Upper lobe of right lung (tissue), 1 donor: ENCODE data around the gene CRHR1. TPM values are rescaled to one million over a fixed set of nuclear protein-coding genes. Genes with fewer than 3 reads are reported as not detected.

Experiments used
- ATAC-seq: fragments of 200-7000 bp; cut with Tn5 transposase; one replicate; pipeline ENCODE4 v1.9.1; 2020; ENCODE audit warnings: mild to moderate bottlenecking, moderate library complexity
- DNase-seq: peaks from one replicate; pipeline ENCODE4 v3.0.0-alpha.2; 2020
- H3K27ac ChIP-seq: fragments of 200-600 bp; one replicate; pipeline ENCODE4 v1.8.0; 2022
- H3K27me3 ChIP-seq: fragments of 200-600 bp; one replicate; pipeline ENCODE4 v1.8.0; 2022; ENCODE audit warnings: mild to moderate bottlenecking
- H3K36me3 ChIP-seq: fragments of 200-600 bp; one replicate; pipeline ENCODE4 v1.8.0; 2022
- H3K4me1 ChIP-seq: fragments of 200-600 bp; one replicate; pipeline ENCODE4 v1.8.0; 2022
- H3K4me3 ChIP-seq: fragments of 200-600 bp; one replicate; pipeline ENCODE4 v1.8.0; 2022; ENCODE audit warnings: mild to moderate bottlenecking
- H3K9me3 ChIP-seq: fragments of 200-600 bp; one replicate; pipeline ENCODE4 v1.8.0; 2022
- intact Hi-C: fragments of 100-400 bp; cut with DNase I; formaldehyde crosslinking; loops from one replicate; pipeline ENCODE4 v1.11.0; 2022
- total RNA-seq: library from RNA; stranded (reverse); fragmentation: NEBNext Ultra II Directional; extraction: Animal tissue kit (Norgen Biotek cat#: 25700); gene quantifications from one replicate; pipeline ENCODE4 v1.2.1, GENCODE V29; 2021
- TF ChIP-seq, protein P1 (sequence below): fragments of 200-600 bp; IDR thresholded peaks from one replicate; pipeline ENCODE4 v1.8.0; 2022; ENCODE audit warnings: antibody characterized with exemption
- donor health status: DM: no; HTN: yes; CAD: no; lungs with severe emphysema.

The CRHR1 gene
- total RNA-seq, 1 donor from 2014 or later: not detected

DNA sequence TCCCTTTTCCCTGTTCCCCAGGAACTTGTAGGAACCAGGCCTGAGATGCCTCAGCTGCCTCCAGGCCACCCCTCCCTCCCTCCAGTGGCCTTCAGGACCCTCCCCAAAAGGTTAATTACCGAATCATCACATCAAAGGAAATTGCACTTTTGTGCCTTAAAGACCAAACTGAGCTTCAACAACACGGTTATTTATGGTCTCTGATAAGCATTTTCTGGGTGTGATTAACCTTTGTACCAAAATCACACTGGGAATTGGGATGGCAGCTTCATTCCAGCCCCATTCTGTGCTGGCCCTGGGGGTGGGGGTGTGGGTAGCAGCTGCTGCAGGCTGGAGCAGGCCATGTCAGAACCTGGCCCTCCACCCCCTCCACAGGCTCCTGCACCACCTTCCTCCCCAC lies 16.7 kb downstream of the CRHR1 start:
- TF ChIP-seq, protein P1, sequence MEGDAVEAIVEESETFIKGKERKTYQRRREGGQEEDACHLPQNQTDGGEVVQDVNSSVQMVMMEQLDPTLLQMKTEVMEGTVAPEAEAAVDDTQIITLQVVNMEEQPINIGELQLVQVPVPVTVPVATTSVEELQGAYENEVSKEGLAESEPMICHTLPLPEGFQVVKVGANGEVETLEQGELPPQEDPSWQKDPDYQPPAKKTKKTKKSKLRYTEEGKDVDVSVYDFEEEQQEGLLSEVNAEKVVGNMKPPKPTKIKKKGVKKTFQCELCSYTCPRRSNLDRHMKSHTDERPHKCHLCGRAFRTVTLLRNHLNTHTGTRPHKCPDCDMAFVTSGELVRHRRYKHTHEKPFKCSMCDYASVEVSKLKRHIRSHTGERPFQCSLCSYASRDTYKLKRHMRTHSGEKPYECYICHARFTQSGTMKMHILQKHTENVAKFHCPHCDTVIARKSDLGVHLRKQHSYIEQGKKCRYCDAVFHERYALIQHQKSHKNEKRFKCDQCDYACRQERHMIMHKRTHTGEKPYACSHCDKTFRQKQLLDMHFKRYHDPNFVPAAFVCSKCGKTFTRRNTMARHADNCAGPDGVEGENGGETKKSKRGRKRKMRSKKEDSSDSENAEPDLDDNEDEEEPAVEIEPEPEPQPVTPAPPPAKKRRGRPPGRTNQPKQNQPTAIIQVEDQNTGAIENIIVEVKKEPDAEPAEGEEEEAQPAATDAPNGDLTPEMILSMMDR: no peak
- DNase-seq: no peak
- no peak overlapping the region for H3K4me3 ChIP-seq
- ATAC-seq: no peak
- intact Hi-C loops: no loop called here
- no peak overlapping the region for H3K27ac ChIP-seq
- H3K27me3 ChIP-seq: peaks cover 20% of the 10 kb centered on the region
- no peaks in the 10 kb centered on the region for H3K4me1 ChIP-seq
- no peaks in the 10 kb centered on the region for H3K9me3 ChIP-seq
- H3K36me3 ChIP-seq: no peaks in the 10 kb centered on the region

DNA sequence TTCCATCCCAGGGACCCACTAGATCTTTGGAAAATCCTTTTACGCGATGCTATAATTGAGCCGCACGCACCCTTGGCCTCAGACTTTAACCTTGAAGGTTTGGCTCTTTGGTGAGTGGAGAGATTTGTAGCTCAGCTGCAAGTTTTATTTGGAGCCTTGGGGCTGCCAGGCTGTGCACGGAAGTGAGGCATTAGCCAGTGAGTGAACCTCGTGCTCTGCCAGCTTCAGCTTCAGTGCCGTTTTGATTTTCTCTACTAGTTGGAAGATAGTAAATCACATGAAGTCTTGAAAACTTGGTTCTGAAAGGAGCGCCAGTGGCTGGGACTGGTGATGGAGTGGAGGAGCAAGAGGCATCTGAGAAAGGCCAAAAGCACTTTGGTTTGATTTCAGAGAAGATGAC lies 17.3 kb downstream of the CRHR1 start:
- intact Hi-C loops: no loop called here
- TF ChIP-seq, protein P1: no peak
- no peak for ATAC-seq
- Histone ChIP-seq H3K27ac (no peak overlapping the region), H3K27me3 (peaks cover 15% of the 10 kb centered on the region), H3K4me3 (no peak overlapping the region), H3K9me3 (no peaks in the 10 kb centered on the region), H3K36me3 (no peaks in the 10 kb centered on the region), H3K4me1 (no peaks in the 10 kb centered on the region)
- DNase-seq: no peak

DNA sequence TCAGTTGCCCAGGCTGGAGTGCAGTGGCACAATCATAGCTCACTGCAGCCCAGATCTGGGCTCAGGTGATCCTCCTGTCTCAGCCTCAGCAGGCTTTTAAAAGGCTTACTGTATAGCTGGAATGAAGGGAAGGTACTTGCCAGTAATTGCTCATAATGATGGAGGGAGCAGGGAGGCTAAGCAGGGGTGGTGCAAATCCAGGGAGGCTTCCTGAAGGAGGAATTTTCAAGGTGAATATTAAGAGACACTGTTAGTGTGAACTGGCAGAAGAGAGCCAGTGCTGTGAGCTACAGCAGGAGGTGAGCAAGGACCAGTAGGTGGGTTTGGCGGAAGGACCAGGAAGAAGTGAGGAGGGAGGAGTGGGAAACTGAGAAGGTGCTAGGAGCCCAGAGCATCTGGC lies 24.7 kb downstream of the CRHR1 start:
- Histone ChIP-seq H3K9me3 (no peaks in the 10 kb centered on the region), H3K36me3 (no peaks in the 10 kb centered on the region), H3K4me3 (no peak overlapping the region), H3K4me1 (no peaks in the 10 kb centered on the region), H3K27ac (no peak overlapping the region), H3K27me3 (peaks cover 16% of the 10 kb centered on the region)
- DNase-seq (no peak), ATAC-seq (no peak)
- intact Hi-C loops: no loop called here
- TF ChIP-seq, protein P1: no peak

GRCh38 chr17:45809499-45809898 lies 25.4 kb downstream of the CRHR1 start:
- H3K36me3 ChIP-seq: no peaks in the 10 kb centered on the region
- DNase-seq (no peak), ATAC-seq (no peak)
- no peak overlapping the region for H3K4me3 ChIP-seq
- H3K4me1 ChIP-seq: no peaks in the 10 kb centered on the region
- H3K27ac ChIP-seq: no peak overlapping the region
- no peaks in the 10 kb centered on the region for H3K9me3 ChIP-seq
- H3K27me3 ChIP-seq: peaks cover 12% of the 10 kb centered on the region
- TF ChIP-seq, protein P1: no peak
- intact Hi-C loops: no loop called here

GRCh38 chr17:45812102-45812501 lies 28.0 kb downstream of the CRHR1 start:
- no peaks in the 10 kb centered on the region for H3K9me3 ChIP-seq
- H3K4me1 ChIP-seq: no peaks in the 10 kb centered on the region
- no peak overlapping the region for H3K4me3 ChIP-seq
- H3K27ac ChIP-seq: no peak overlapping the region
- H3K36me3 ChIP-seq: no peaks in the 10 kb centered on the region
- ATAC-seq: no peak
- DNase-seq: no peak
- peaks cover 10% of the 10 kb centered on the region for H3K27me3 ChIP-seq
- TF ChIP-seq, protein P1: no peak
- intact Hi-C loops: no loop called here

DNA sequence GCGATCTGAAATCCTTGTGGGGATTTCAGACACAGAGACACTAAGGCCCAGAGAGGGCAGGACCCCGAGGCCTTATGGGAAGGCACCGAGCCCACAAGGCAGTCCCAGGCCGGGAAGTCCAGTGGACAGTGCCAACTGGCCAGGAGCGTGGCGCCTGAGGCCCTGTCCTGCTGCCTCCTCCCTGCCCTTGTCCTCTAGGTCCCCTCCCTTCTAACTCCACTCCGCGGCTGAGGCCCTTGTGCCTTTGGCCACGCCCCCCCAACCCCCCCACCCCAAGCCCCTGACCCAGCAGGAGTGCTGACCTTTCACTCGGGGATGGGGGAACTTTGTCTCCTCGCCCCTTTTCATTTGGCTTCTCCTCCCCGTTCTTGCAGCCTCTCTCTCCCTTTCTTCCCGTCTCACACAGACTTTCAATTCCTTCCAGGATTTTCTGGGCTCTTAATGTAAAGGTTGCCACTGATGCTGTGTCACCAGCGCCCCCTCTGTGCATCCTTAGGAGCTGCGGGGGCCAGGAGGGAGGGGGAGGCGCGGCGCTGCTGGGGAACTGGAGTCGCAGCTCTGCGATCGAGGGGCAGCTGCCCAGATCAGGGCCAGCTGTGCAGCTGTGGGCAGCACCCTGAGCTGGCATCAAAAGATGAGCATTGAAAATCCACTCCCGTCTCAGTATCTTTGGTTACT lies 29.1 kb downstream of the CRHR1 start:
- TF ChIP-seq, protein P1: no peak
- Histone ChIP-seq H3K27ac (no peak overlapping the region), H3K9me3 (no peaks in the 10 kb centered on the region), H3K36me3 (no peaks in the 10 kb centered on the region), H3K4me3 (no peak overlapping the region), H3K4me1 (no peaks in the 10 kb centered on the region), H3K27me3 (peaks cover 10% of the 10 kb centered on the region)
- ATAC-seq: no peak
- no peak for DNase-seq
- intact Hi-C loops: no loop called here
